ENCODE measurements around the gene PPP4R3B. TPM values are rescaled to one million over a fixed set of nuclear protein-coding genes. Genes with fewer than 3 reads are reported as not detected.

Gene PPP4R3B
- total RNA-seq, 2 donors from 2014 or later, result 50.8 to 52.0 TPM

- Mint-ChIP-seq H3K4me3 (no peak overlapping the region), H3K9me3 (no peaks in the 10 kb centered on the region), H3K27ac (no peak overlapping the region), H3K27me3 (ENCODE audit: insufficient read depth) (no peaks in the 10 kb centered on the region), H3K4me1 (peaks cover 7% of the 10 kb centered on the region), H3K36me3 (ENCODE audit: low read depth) (peaks cover 46% of the 10 kb centered on the region)
- Histone ChIP-seq H3K4me3 (ENCODE audit: low read length) (no peak overlapping the region), H3K9ac (ENCODE audit: extremely low read depth, low read length, poor library complexity, severe bottlenecking) (no peak overlapping the region), H3K27ac (ENCODE audit: low read depth, low read length) (no peak overlapping the region), H3K9me3 (ENCODE audit: control insufficient read depth, low read length) (no peaks in the 10 kb centered on the region), H3K36me3 (ENCODE audit: control insufficient read depth, insufficient read depth, low read length) (peaks cover 33% of the 10 kb centered on the region), H3K27me3 (ENCODE audit: control insufficient read depth, insufficient read depth, low read length, poor library complexity, severe bottlenecking) (no peaks in the 10 kb centered on the region), H3K4me1 (ENCODE audit: control insufficient read depth, insufficient read depth, low read length) (no peaks in the 10 kb centered on the region)
- TF ChIP-seq CTCF (conservative IDR thresholded peaks at IDR 0.05), result no peak
- no peak for DNase-seq
- WGBS, 2 experiments (ENCODE audit: insufficient coverage in 1 of 2, insufficient read length in 1 of 2), result 94 to 100% methylated on average over 1 to 5 of the region's 5 CpGs
Measured at GRCh38 chr2:55524884-55525437, 92.5 kb downstream of the PPP4R3B start.

GRCh38 chr2:55519938-55520885 is 97.2 kb downstream of the PPP4R3B start:
- Mint-ChIP-seq H3K4me3 (peak overlapping the region; percentile 89), H3K27ac (peak overlapping the region; percentile 96)

GRCh38 chr2:55518841-55519165 is 98.6 kb downstream of the PPP4R3B start:
- peak overlapping the region; percentile 89 for H3K4me3 Mint-ChIP-seq
- peak overlapping the region; percentile 97 for H3K4me3 ChIP-seq (ENCODE audit: low read length)
- H3K36me3 ChIP-seq (ENCODE audit: control insufficient read depth, insufficient read depth, low read length), result peaks cover 4% of the 10 kb centered on the region
- H3K4me1 ChIP-seq (ENCODE audit: control insufficient read depth, insufficient read depth, low read length), result no peaks in the 10 kb centered on the region
- 39 to 49% methylated on average over 4 to 9 of the region's 9 CpGs for WGBS, 2 experiments (ENCODE audit: insufficient coverage in 1 of 2, insufficient read length in 1 of 2)
- no peaks in the 10 kb centered on the region for H3K9me3 ChIP-seq (ENCODE audit: control insufficient read depth, low read length)
- DNase-seq, result no peak
- H3K27me3 Mint-ChIP-seq (ENCODE audit: insufficient read depth), result peaks cover 2% of the 10 kb centered on the region
- peak overlapping the region; percentile 25 for H3K27ac ChIP-seq (ENCODE audit: low read depth, low read length)
- no peak for TF ChIP-seq CTCF (conservative IDR thresholded peaks at IDR 0.05)
- H3K27ac Mint-ChIP-seq, result peak overlapping the region; percentile 98
- peaks cover 4% of the 10 kb centered on the region for H3K36me3 Mint-ChIP-seq (ENCODE audit: low read depth)
- peak overlapping the region; percentile 82 for H3K9ac ChIP-seq (ENCODE audit: extremely low read depth, low read length, poor library complexity, severe bottlenecking)
- H3K9me3 Mint-ChIP-seq, result no peaks in the 10 kb centered on the region
- H3K4me1 Mint-ChIP-seq, result peaks cover 7% of the 10 kb centered on the region
- H3K27me3 ChIP-seq (ENCODE audit: control insufficient read depth, insufficient read depth, low read length, poor library complexity, severe bottlenecking), result no peaks in the 10 kb centered on the region

More at GRCh38 chr2:55519938-55520885, 97.2 kb downstream of the PPP4R3B start:
- Mint-ChIP-seq H3K9me3 (no peaks in the 10 kb centered on the region), H3K36me3 (ENCODE audit: low read depth) (peaks cover 17% of the 10 kb centered on the region), H3K4me1 (peaks cover 7% of the 10 kb centered on the region), H3K27me3 (ENCODE audit: insufficient read depth) (no peaks in the 10 kb centered on the region)
- WGBS, 2 experiments (ENCODE audit: insufficient coverage in 1 of 2, insufficient read length in 1 of 2), result 20 to 40% methylated on average over 19 to 35 of the region's 35 CpGs
- H3K36me3 ChIP-seq (ENCODE audit: control insufficient read depth, insufficient read depth, low read length), result peaks cover 18% of the 10 kb centered on the region
- peak overlapping the region; percentile 19 for H3K27ac ChIP-seq (ENCODE audit: low read depth, low read length)
- peak; percentile 71 for DNase-seq
- TF ChIP-seq CTCF (conservative IDR thresholded peaks at IDR 0.05), result no peak
- H3K27me3 ChIP-seq (ENCODE audit: control insufficient read depth, insufficient read depth, low read length, poor library complexity, severe bottlenecking), result no peaks in the 10 kb centered on the region
- no peaks in the 10 kb centered on the region for H3K4me1 ChIP-seq (ENCODE audit: control insufficient read depth, insufficient read depth, low read length)
- no peaks in the 10 kb centered on the region for H3K9me3 ChIP-seq (ENCODE audit: control insufficient read depth, low read length)
- peak overlapping the region; percentile 97 for H3K4me3 ChIP-seq (ENCODE audit: low read length)
- peak overlapping the region; percentile 82 for H3K9ac ChIP-seq (ENCODE audit: extremely low read depth, low read length, poor library complexity, severe bottlenecking)

Data from endodermal cell (in vitro differentiated cells).